Esophagus squamous epithelium (tissue), 5 donors: ENCODE measurements around the gene SUSD4. TPM values are rescaled to one million over a fixed set of nuclear protein-coding genes. Genes with fewer than 3 reads are reported as not detected.

ENCODE experiments used
- DNase-seq: peaks from one replicate; lab custom pipeline; 2025; lab: John Stamatoyannopoulos, UW
- H3K27ac ChIP-seq, 4 donors: fragments of 200-600 bp; sonication (generic); one replicate each; pipeline ENCODE4 v1.5.1; 2016 to 2019; ENCODE audit warnings: mild to moderate bottlenecking in 1 of 4
- H3K27me3 ChIP-seq, 4 donors: fragments of 200-600 bp; sonication (generic); 1 replicate in 3 of 4; 2 replicates in 1 of 4; pipeline versions ENCODE4 v1.5.1 to v1.6.0; 2017 to 2021; ENCODE audit warnings: antibody characterized with exemption in 1 of 4
- H3K36me3 ChIP-seq, 3 donors: fragments of 200-600 bp; sonication (generic); one replicate each; pipeline ENCODE4 v1.5.1; 2016 to 2019
- H3K4me1 ChIP-seq, 3 donors: fragments of 200-600 bp; sonication (generic); one replicate each; pipeline ENCODE4 v1.5.1; 2017 to 2019
- H3K4me3 ChIP-seq, 4 donors: fragments of 200-600 bp; sonication (generic); 1 replicate in 3 of 4; 2 replicates in 1 of 4; pipeline ENCODE4 v1.5.1; 2016 to 2019; ENCODE audit warnings: mild to moderate bottlenecking in 2 of 4, moderate library complexity in 1 of 4
- H3K9me3 ChIP-seq, 3 donors: fragments of 200-600 bp; sonication (generic); one replicate each; pipeline ENCODE4 v1.5.1; 2016 to 2019
- POLR2A ChIP-seq, 4 donors: fragments of 450-650 bp; IDR thresholded peaks; one replicate each; pipeline ENCODE4 v1.6.1; 2017; ENCODE audit warnings: antibody characterized with exemption in 4 of 4, mild to moderate bottlenecking in 4 of 4, moderate library complexity in 3 of 4
- WGBS, 2 donors: methylation state at CpG; one replicate each; pipeline ENCODE4 v1.1.5; 2018; 5-methylcytosine and 5-hydroxymethylcytosine counted together
- intact Hi-C: fragments of 100-400 bp; cut with DNase I; formaldehyde crosslinking; loops from one replicate; pipeline ENCODE4 v1.15.0; 2022
- total RNA-seq, 4 donors: library from RNA; depleted of rRNA; stranded (reverse); fragments of >200 nt; gene quantifications; one replicate each; pipeline ENCODE4 v1.1.0, GENCODE V29; 2016
- TF ChIP-seq, protein P1 (sequence below), 6 experiments: fragments of 450-650 bp in 4 of 6; fragments of 200-600 bp in 2 of 6; sonication (generic) in 2 of 6; IDR thresholded peaks; one replicate each; pipeline ENCODE4 v1.5.1; 2016 to 2019; ENCODE audit warnings: antibody characterized with exemption in 6 of 6, mild to moderate bottlenecking in 4 of 6, moderate library complexity in 4 of 6
- donor health status: DM: yes; HTN: yes; CAD: no.

SUSD4 gene
- total RNA-seq, 4 donors from 2014 or later, result 42.7 to 50.6 (median 46.5) TPM

DNA sequence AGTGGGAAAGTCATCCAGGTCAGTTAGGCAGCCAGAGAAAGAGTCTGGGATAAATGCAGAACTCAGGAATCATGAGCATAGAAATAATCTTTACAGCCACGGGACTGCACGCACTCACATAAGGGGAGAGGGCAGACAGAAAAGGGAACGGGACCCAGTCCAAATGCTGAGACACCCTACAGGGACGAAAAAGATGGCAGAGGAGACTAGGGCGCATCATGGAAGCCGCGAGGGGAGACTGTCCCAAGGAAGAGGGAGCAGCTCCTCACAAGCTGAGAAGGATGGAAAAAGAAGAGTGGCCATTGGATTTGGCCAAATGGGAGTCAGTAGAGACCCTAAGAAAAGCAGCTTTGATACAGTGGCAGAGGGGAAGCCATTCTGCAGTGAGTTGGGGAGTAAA is 118.0 kb downstream of the SUSD4 start:
- no peak for DNase-seq
- Histone ChIP-seq H3K9me3 (no peaks in the 10 kb centered on the region), H3K4me1 (peaks cover 0 to 29% (median 12%) of the 10 kb centered on the region in 3 donors), H3K4me3 (no peak overlapping the region), H3K36me3 (peaks cover 0 to 7% (median 0%) of the 10 kb centered on the region in 3 donors), H3K27me3 (no peaks in the 10 kb centered on the region), H3K27ac (no peak overlapping the region)
- TF ChIP-seq, protein P1, sequence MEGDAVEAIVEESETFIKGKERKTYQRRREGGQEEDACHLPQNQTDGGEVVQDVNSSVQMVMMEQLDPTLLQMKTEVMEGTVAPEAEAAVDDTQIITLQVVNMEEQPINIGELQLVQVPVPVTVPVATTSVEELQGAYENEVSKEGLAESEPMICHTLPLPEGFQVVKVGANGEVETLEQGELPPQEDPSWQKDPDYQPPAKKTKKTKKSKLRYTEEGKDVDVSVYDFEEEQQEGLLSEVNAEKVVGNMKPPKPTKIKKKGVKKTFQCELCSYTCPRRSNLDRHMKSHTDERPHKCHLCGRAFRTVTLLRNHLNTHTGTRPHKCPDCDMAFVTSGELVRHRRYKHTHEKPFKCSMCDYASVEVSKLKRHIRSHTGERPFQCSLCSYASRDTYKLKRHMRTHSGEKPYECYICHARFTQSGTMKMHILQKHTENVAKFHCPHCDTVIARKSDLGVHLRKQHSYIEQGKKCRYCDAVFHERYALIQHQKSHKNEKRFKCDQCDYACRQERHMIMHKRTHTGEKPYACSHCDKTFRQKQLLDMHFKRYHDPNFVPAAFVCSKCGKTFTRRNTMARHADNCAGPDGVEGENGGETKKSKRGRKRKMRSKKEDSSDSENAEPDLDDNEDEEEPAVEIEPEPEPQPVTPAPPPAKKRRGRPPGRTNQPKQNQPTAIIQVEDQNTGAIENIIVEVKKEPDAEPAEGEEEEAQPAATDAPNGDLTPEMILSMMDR (IDR thresholded peaks at IDR 0.05), result no peak
- TF ChIP-seq POLR2A (IDR thresholded peaks at IDR 0.05), result no peak
- intact Hi-C loops, result loop anchor here (10.0 kb wide), 1 partner anchor 111 kb away; no protein-coding TSS in a partner anchor
- 91 to 94% methylated on average over 7 of the region's 7 CpGs for WGBS, 2 donors

DNA sequence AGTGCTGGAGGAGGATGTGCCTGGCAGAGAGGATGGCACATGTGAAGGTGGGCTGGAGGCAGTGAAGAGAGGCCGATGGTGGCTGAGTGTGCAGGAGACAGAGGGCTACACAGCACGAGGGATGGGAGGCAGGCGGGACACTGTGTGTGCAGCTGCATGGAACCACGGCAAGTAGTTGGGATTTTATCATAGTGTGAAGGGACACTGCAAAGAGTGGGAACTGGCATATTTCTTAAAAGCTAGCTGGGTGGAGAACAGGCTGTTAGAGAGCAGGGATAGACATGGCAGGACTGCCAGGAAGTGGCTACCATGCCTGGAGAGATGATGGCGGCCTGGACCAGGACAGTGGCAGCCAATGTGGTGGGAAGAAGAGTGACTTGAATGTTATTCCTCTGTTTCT is 118.6 kb downstream of the SUSD4 start:
- H3K27ac ChIP-seq, result no peak overlapping the region
- H3K36me3 ChIP-seq, result peaks cover 0 to 7% (median 0%) of the 10 kb centered on the region in 3 donors
- H3K4me1 ChIP-seq, result peaks cover 0 to 23% (median 7%) of the 10 kb centered on the region in 3 donors
- no peaks in the 10 kb centered on the region for H3K27me3 ChIP-seq
- TF ChIP-seq, protein P1 (IDR thresholded peaks at IDR 0.05), result no peak
- no peak for TF ChIP-seq POLR2A (IDR thresholded peaks at IDR 0.05)
- H3K9me3 ChIP-seq, result no peaks in the 10 kb centered on the region
- intact Hi-C loops, result loop anchor here (10.0 kb wide), 1 partner anchor 111 kb away; no protein-coding TSS in a partner anchor
- WGBS, 2 donors, result 86 to 90% methylated on average over 5 of the region's 5 CpGs
- H3K4me3 ChIP-seq, result no peak overlapping the region
- DNase-seq, result no peak

DNA sequence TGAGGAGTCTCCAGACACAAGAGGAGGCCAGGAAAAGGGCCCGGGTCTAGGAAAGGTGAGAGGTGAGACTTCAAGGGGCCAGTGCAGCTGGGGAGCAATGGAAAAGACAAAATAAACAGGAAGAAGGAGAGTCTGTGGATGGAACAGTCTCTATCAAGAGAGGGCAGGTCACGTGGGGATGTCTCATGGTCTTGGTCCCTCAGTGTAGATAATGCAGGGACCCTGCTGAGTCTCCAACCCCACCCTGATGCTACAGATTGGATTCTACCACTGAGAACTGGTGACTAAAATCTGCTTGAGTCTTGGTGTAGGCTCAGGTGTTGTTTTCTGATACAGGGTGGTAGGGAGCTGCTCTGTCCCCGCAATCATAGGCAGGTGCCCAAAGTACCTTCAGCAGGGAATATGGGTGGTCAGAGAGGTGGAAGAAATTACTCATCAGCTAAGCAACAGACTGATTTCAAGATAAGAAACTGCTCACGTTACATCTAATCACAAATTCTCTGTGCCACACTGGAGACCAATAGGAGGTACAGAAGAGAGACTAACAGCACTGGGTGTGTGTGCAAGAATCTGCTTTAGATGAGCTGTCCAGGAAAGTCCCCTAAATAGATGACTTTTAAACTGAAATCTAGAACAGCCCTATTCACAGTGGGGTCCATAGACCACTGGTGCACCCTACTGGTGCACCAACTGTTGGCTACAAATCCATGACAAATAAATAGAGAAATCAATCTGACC is 119.4 kb downstream of the SUSD4 start:
- no peak overlapping the region for H3K4me3 ChIP-seq
- H3K9me3 ChIP-seq, result no peaks in the 10 kb centered on the region
- TF ChIP-seq, protein P1 (IDR thresholded peaks at IDR 0.05), result no peak
- TF ChIP-seq POLR2A (IDR thresholded peaks at IDR 0.05), result no peak
- WGBS, 2 donors, result 62 to 80% methylated on average over 4 of the region's 4 CpGs
- H3K36me3 ChIP-seq, result peaks cover 0 to 7% (median 0%) of the 10 kb centered on the region in 3 donors
- peaks cover 0 to 14% (median 1%) of the 10 kb centered on the region in 3 donors for H3K4me1 ChIP-seq
- H3K27me3 ChIP-seq, result no peaks in the 10 kb centered on the region
- no peak for DNase-seq
- intact Hi-C loops, result loop anchor here (10.0 kb wide), 1 partner anchor 110 kb away; no protein-coding TSS in a partner anchor
- H3K27ac ChIP-seq, result no peak overlapping the region

DNA sequence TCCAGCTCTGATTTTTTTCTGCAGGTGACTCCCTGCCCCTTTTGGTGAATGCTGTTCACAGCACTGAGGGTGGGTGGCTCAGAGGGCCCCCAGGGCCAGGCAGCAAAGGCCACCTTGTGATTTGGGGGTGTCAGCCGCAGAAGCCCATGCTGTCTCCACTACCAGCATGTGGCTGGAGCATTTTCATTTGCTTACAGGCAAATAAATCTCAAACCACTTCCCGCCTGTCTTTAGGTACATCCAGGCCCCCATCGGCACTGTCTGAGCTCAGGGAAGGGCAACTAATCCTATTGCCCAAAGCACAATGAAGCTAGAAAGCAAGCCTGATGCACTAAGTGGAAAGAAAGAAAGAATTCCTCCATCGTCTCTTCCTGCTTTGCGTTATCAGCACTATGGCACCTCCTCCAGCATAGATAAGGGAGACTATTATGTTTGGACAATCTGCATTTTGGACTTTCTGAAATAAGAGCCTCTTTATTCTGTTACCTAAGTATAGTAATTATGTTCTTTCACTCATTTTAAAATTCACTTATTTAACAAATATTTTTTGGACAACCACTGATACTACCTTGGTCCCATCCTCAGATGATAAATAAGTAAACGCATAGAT is 120.4 kb downstream of the SUSD4 start:
- no peaks in the 10 kb centered on the region for H3K9me3 ChIP-seq
- peaks cover 0 to 4% (median 0%) of the 10 kb centered on the region in 3 donors for H3K4me1 ChIP-seq
- intact Hi-C loops, result loop anchor here (10.0 kb wide), 1 partner anchor 109 kb away; no protein-coding TSS in a partner anchor
- no peak overlapping the region for H3K4me3 ChIP-seq
- H3K27ac ChIP-seq, result no peak overlapping the region
- peaks cover 0 to 7% (median 0%) of the 10 kb centered on the region in 3 donors for H3K36me3 ChIP-seq
- DNase-seq, result no peak
- WGBS, 2 donors, result 87 to 90% methylated on average over 4 to 5 of the region's 6 CpGs
- no peaks in the 10 kb centered on the region for H3K27me3 ChIP-seq
- TF ChIP-seq, protein P1 (IDR thresholded peaks at IDR 0.05), result no peak
- no peak for TF ChIP-seq POLR2A (IDR thresholded peaks at IDR 0.05)

DNA sequence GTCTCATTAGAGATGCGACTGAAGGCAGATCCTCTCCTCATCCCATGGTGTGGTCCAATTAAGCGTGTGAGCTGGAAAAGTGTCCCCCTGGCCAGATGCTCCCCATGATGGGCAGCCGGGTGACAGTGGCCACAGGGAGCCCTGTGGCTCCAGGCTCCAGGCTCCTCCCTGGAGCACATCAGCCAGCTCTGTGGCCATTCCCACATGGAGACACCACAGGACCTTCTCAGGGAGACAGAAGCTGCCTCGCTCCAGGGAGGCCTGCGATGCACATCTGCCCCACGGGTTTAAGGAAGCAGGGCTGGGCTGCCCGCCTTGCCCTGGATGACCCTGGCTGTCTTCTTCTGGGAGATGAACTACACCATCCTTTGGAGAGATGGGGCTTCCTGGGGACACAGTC is 121.0 kb downstream of the SUSD4 start:
- no peak for DNase-seq
- H3K4me3 ChIP-seq, result no peak overlapping the region
- 100% methylated on average over 2 of the region's 7 CpGs; no CpG with 5 or more reads in 1 of the 2 donors for WGBS, 2 donors
- H3K27me3 ChIP-seq, result no peaks in the 10 kb centered on the region
- TF ChIP-seq POLR2A (IDR thresholded peaks at IDR 0.05), result no peak
- TF ChIP-seq, protein P1 (IDR thresholded peaks at IDR 0.05), result no peak
- peaks cover 0 to 7% (median 0%) of the 10 kb centered on the region in 3 donors for H3K36me3 ChIP-seq
- H3K4me1 ChIP-seq, result no peaks in the 10 kb centered on the region
- no peaks in the 10 kb centered on the region for H3K9me3 ChIP-seq
- intact Hi-C loops, result loop anchor here (10.0 kb wide), 1 partner anchor 108 kb away; no protein-coding TSS in a partner anchor
- H3K27ac ChIP-seq, result no peak overlapping the region
